ENCODE measurements around the gene SLC35E1.

- TF ChIP-seq, protein P1, sequence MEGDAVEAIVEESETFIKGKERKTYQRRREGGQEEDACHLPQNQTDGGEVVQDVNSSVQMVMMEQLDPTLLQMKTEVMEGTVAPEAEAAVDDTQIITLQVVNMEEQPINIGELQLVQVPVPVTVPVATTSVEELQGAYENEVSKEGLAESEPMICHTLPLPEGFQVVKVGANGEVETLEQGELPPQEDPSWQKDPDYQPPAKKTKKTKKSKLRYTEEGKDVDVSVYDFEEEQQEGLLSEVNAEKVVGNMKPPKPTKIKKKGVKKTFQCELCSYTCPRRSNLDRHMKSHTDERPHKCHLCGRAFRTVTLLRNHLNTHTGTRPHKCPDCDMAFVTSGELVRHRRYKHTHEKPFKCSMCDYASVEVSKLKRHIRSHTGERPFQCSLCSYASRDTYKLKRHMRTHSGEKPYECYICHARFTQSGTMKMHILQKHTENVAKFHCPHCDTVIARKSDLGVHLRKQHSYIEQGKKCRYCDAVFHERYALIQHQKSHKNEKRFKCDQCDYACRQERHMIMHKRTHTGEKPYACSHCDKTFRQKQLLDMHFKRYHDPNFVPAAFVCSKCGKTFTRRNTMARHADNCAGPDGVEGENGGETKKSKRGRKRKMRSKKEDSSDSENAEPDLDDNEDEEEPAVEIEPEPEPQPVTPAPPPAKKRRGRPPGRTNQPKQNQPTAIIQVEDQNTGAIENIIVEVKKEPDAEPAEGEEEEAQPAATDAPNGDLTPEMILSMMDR (IDR thresholded peaks at IDR 0.05; ENCODE audit: borderline replicate concordance, extremely low read depth, low read length, poor library complexity, severe bottlenecking), result no peak
- TF ChIP-seq EZH2 (IDR thresholded peaks at IDR 0.05; ENCODE audit: borderline replicate concordance, low read depth, low read length, severe bottlenecking), result no peak
Measured at GRCh38 chr19:16620584-16620983, 48.4 kb upstream of the SLC35E1 start.

Data from DND-41 (cell line).